K562 (cell line): ENCODE results near the gene SEMA6B. TPM values are rescaled to one million over a fixed set of nuclear protein-coding genes. Genes with fewer than 3 reads are reported as not detected.

ENCODE experiments used
- CREM ChIP-seq: IDR thresholded peaks from 2 replicates; pipeline ENCODE4 v1.6.1; 2014; ENCODE audit warnings: antibody characterized with exemption, low read depth
- ETV1 ChIP-seq: fragments of 450-650 bp; conservative IDR thresholded peaks from 2 replicates; pipeline ENCODE4 v1.6.1; 2016; ENCODE audit warnings: missing genetic modification characterization, control low read depth, low read depth, missing compliant biosample characterization
- GABPB1 ChIP-seq: sonication (generic); formaldehyde crosslinking; IDR thresholded peaks from 2 replicates; pipeline ENCODE4 v1.8.0; 2022; ENCODE audit warnings: mild to moderate bottlenecking, missing genetic modification reagents
- GABPB2 ChIP-seq: fragments of 250-450 bp; sonication (Bioruptor Pico); conservative IDR thresholded peaks from 2 replicates; pipeline ENCODE4 v1.5.1; 2021; ENCODE audit warnings: mild to moderate bottlenecking
- HLTF ChIP-seq: fragments of 450-650 bp; IDR thresholded peaks from 2 replicates; pipeline ENCODE4 v1.6.1; 2016
- MAFG ChIP-seq: fragments of 450-650 bp; conservative IDR thresholded peaks from 2 replicates; pipeline ENCODE4 v1.6.1; 2016; ENCODE audit warnings: missing genetic modification characterization, missing compliant biosample characterization
- SLC30A9 ChIP-seq: fragments of 250-450 bp; sonication (Bioruptor Pico); IDR thresholded peaks from 2 replicates; pipeline ENCODE4 v1.8.0; 2022; ENCODE audit warnings: mild to moderate bottlenecking, moderate library complexity
- SMAD1 ChIP-seq: fragments of 150-350 bp; IDR thresholded peaks from 2 replicates; pipeline ENCODE4 v1.6.1; 2014; ENCODE audit warnings: low read length, low read depth; ENCODE audit not compliant: partially characterized antibody
- SRSF1 ChIP-seq: fragments of 200-400 bp; formaldehyde crosslinking; IDR thresholded peaks from 2 replicates; pipeline ENCODE4 v1.6.1; 2017; ENCODE audit warnings: mild to moderate bottlenecking, low read depth, low read length, moderate library complexity
- TEAD1 ChIP-seq, 2 experiments: fragments of 450-650 bp in 1 of 2; sonication (generic) in 1 of 2; formaldehyde crosslinking; IDR thresholded peaks; 2 replicates each; pipeline versions ENCODE4 v1.4.0 to v1.8.0; 2020 to 2022; ENCODE audit warnings: mild to moderate bottlenecking in 2 of 2, missing genetic modification reagents in 1 of 2
- YY1 ChIP-seq, 3 experiments: IDR thresholded peaks; 2 replicates each; pipeline ENCODE4 v1.6.1; 2011; ENCODE audit warnings: low read length in 2 of 3, mild to moderate bottlenecking in 2 of 3, moderate library complexity in 2 of 3, borderline replicate concordance in 1 of 3, control low read depth in 1 of 3, low read depth in 1 of 3; ENCODE audit not compliant: insufficient read depth in 3 of 3, insufficient replicate concordance in 2 of 3, control insufficient read depth in 1 of 3, insufficient read length in 1 of 3; ENCODE audit errors: extremely low read depth in 1 of 3
- ZNF184 ChIP-seq: sonication (generic); formaldehyde crosslinking; IDR thresholded peaks from 2 replicates; pipeline ENCODE4 v1.5.0; 2020; ENCODE audit warnings: missing genetic modification reagents
- ZNF197 ChIP-seq: fragments of 200-800 bp; sonication (Bioruptor generic); IDR thresholded peaks from 2 replicates; pipeline ENCODE4 v1.6.1; 2016; ENCODE audit warnings: low read depth, missing genetic modification characterization, missing compliant biosample characterization
- ZNF316 ChIP-seq: fragments of 450-650 bp; IDR thresholded peaks from 2 replicates; pipeline ENCODE4 v1.6.1; 2016
- polyA plus RNA-seq, 8 experiments: library from polyadenylated mRNA; depleted of rRNA in 4 of 8; stranded (reverse) in 5 of 8; unstranded in 3 of 8; fragments of >200 nt; fragmentation: Nextera tagmentation in 2 of 8; fragmentation: Illumina TruSeq in 1 of 8; extraction: Ambion mirVana in 2 of 8; extraction: Trizol in 1 of 8; gene quantifications; 2 replicates each; pipeline versions ENCODE4 v1.2.1 to v1.2.3, GENCODE V29; 2011 to 2014; ENCODE audit warnings: inconsistent platforms in 1 of 8, missing spikeins in 1 of 8
- total RNA-seq, 7 experiments: library from RNA; depleted of rRNA in 6 of 7; stranded (reverse); fragments of >200 nt in 6 of 7; fragmentation: Illumina TruSeq in 2 of 7; extraction: Trizol in 2 of 7; gene quantifications; 2 replicates each; pipeline versions ENCODE4 v1.2.1 to v1.2.3, GENCODE V29; 2011 to 2021; ENCODE audit warnings: low replicate concordance in 1 of 7
- TF ChIP-seq, protein P1 (sequence below): fragments of 450-650 bp; IDR thresholded peaks from 2 replicates; pipeline ENCODE4 v1.6.1; 2014; ENCODE audit warnings: low read depth, mild to moderate bottlenecking, moderate library complexity, borderline replicate concordance
- TF ChIP-seq, protein P2 (sequence below): fragments of 450-650 bp; IDR thresholded peaks from 2 replicates; pipeline ENCODE4 v1.6.1; 2016; ENCODE audit warnings: low read depth, mild to moderate bottlenecking, moderate library complexity
- TF ChIP-seq, protein P3 (sequence below): fragments of 450-650 bp; IDR thresholded peaks from 2 replicates; pipeline ENCODE4 v1.6.1; 2016; ENCODE audit warnings: low read depth

The SEMA6B gene
- total and polyA plus RNA-seq, 9 of the 15 experiments (the other 6 are each of a cell fraction or from before 2014, with no cell fraction given), result 0.65 to 4.6 (median 2.5) TPM; not detected in 2

DNA sequence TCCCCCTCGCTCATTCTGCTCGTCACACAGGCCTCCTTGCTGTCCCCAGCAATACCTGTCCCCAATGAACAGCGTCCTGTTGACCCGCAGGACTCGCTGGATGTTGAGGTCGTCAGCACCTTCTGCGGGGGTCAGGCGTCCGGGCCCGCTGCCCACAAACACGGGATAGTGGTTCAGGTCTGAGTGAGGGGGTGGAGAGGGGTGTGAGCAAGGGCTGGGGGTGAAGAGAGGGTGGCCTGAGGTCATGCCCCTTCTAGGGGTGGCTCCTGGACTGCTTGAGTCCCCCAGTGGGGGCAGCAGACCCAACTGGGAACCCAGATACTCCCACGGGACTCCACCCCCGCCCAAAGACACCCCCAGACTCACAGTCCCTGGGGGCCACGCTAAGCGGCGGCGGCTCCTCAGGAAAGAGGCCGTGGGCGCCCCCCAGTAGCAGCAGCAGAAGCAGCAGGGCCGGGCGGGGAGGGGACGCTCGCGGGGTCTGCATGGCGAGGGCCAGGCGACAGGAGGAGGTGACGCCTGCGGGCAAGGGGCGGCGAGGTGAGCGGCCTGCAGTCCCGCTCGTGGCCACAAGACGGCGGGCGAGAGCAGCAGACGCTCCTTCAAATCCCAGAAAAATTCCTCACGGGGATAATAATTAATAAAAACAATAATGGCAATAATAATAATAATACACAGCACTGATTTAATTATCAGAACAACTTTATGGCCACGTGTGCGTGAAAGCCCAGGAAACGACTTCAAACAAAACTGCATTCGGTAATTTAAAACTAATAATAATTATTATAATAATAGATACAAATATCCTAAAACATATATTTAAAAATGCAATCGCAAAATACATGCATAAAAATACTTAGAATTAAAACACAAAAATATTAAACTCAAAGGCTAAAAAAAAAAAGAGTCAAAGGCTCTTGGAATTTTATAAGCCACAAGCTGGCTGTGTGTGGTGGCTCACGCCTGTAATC is 1.2 kb downstream of the SEMA6B start (continued):
- TF ChIP-seq SMAD1, result no peak
- TF ChIP-seq SRSF1, result no peak
- TF ChIP-seq YY1 (IDR thresholded peaks at IDR 0.05; ENCODE audit: borderline replicate concordance in 1 of 3, control insufficient read depth in 1 of 3, extremely low read depth in 1 of 3, insufficient read depth in 3 of 3, insufficient read length in 1 of 3, insufficient replicate concordance in 2 of 3, low read depth in 1 of 3, low read length in 2 of 3), result peak in 1 of 3 experiments; percentile 0
- no peak for TF ChIP-seq HLTF
- TF ChIP-seq CREM, result 0 out of 2 replicates have a peak, but pooled peaks have one; percentile 21
- TF ChIP-seq SLC30A9 (CRISPR knock-in tag), result no peak
- TF ChIP-seq ZNF197 (CRISPR knock-in tag), result no peak
- TF ChIP-seq GABPB2 (CRISPR knock-in tag), result no peak
- no peak for TF ChIP-seq ZNF316
- no peak for TF ChIP-seq GABPB1 (CRISPR knock-in tag)
- 0 out of 4 replicates have a peak, but pooled peaks of 1 of the 2 experiments have one; percentile 41 for TF ChIP-seq TEAD1 (CRISPR knock-in tag; IDR thresholded peaks at IDR 0.05)
- TF ChIP-seq, protein P1, sequence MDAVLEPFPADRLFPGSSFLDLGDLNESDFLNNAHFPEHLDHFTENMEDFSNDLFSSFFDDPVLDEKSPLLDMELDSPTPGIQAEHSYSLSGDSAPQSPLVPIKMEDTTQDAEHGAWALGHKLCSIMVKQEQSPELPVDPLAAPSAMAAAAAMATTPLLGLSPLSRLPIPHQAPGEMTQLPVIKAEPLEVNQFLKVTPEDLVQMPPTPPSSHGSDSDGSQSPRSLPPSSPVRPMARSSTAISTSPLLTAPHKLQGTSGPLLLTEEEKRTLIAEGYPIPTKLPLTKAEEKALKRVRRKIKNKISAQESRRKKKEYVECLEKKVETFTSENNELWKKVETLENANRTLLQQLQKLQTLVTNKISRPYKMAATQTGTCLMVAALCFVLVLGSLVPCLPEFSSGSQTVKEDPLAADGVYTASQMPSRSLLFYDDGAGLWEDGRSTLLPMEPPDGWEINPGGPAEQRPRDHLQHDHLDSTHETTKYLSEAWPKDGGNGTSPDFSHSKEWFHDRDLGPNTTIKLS, result no peak
- TF ChIP-seq ETV1 (tag), result no peak
- TF ChIP-seq, protein P2, sequence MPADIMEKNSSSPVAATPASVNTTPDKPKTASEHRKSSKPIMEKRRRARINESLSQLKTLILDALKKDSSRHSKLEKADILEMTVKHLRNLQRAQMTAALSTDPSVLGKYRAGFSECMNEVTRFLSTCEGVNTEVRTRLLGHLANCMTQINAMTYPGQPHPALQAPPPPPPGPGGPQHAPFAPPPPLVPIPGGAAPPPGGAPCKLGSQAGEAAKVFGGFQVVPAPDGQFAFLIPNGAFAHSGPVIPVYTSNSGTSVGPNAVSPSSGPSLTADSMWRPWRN, result no peak
- TF ChIP-seq MAFG (tag), result no peak
- no peak for TF ChIP-seq ZNF184 (CRISPR knock-in tag)
- TF ChIP-seq, protein P3, sequence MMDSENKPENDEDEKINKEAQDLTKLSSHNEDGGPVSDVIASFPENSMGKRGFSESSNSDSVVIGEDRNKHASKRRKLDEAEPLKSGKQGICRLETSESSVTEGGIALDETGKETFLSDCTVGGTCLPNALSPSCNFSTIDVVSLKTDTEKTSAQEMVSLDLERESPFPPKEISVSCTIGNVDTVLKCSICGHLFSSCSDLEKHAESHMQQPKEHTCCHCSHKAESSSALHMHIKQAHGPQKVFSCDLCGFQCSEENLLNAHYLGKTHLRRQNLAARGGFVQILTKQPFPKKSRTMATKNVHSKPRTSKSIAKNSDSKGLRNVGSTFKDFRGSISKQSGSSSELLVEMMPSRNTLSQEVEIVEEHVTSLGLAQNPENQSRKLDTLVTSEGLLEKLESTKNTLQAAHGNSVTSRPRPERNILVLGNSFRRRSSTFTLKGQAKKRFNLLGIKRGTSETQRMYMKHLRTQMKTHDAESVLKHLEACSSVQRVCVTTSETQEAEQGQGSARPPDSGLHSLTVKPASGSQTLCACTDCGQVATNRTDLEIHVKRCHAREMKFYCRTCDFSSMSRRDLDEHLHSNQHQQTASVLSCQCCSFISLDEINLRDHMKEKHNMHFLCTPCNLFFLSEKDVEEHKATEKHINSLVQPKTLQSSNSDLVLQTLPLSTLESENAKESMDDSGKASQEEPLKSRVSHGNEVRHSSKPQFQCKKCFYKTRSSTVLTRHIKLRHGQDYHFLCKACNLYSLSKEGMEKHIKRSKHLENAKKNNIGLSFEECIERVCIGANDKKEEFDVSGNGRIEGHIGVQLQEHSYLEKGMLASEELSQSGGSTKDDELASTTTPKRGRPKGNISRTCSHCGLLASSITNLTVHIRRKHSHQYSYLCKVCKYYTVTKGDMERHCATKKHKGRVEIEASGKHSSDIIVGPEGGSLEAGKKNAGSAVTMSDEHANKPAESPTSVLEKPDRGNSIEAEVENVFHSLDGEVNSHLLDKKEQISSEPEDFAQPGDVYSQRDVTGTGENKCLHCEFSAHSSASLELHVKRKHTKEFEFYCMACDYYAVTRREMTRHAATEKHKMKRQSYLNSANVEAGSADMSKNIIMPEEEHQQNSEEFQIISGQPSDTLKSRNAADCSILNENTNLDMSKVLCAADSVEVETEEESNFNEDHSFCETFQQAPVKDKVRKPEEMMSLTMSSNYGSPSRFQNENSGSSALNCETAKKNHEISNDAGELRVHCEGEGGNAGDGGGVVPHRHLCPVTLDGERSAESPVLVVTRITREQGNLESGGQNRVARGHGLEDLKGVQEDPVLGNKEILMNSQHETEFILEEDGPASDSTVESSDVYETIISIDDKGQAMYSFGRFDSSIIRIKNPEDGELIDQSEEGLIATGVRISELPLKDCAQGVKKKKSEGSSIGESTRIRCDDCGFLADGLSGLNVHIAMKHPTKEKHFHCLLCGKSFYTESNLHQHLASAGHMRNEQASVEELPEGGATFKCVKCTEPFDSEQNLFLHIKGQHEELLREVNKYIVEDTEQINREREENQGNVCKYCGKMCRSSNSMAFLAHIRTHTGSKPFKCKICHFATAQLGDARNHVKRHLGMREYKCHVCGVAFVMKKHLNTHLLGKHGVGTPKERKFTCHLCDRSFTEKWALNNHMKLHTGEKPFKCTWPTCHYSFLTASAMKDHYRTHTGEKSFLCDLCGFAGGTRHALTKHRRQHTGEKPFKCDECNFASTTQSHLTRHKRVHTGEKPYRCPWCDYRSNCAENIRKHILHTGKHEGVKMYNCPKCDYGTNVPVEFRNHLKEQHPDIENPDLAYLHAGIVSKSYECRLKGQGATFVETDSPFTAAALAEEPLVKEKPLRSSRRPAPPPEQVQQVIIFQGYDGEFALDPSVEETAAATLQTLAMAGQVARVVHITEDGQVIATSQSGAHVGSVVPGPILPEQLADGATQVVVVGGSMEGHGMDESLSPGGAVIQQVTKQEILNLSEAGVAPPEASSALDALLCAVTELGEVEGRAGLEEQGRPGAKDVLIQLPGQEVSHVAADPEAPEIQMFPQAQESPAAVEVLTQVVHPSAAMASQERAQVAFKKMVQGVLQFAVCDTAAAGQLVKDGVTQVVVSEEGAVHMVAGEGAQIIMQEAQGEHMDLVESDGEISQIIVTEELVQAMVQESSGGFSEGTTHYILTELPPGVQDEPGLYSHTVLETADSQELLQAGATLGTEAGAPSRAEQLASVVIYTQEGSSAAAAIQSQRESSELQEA, result no peak
